Measurements from ENCODE around the gene AGT.

DNA sequence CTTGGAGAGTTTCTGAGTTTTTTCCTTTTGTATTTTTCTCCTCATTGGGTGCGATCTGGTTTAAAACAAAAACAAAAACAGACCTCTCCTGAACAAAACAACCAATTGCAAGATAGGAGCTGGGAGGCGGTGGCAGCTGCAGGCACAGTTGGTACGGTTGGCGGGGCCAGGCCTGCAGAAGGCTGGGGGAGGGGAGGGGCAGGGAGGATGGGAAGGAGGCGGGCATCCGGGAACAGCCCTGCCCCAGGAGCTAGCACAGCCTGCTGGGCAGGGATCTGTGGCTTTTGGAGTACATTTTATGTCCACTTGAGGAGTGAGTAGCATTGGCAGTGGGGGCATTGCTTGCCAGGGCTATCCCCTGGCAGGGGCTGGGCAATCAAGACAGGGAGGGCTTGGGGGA, 38.5 kb upstream of the AGT start:
- TF ChIP-seq, protein P1, sequence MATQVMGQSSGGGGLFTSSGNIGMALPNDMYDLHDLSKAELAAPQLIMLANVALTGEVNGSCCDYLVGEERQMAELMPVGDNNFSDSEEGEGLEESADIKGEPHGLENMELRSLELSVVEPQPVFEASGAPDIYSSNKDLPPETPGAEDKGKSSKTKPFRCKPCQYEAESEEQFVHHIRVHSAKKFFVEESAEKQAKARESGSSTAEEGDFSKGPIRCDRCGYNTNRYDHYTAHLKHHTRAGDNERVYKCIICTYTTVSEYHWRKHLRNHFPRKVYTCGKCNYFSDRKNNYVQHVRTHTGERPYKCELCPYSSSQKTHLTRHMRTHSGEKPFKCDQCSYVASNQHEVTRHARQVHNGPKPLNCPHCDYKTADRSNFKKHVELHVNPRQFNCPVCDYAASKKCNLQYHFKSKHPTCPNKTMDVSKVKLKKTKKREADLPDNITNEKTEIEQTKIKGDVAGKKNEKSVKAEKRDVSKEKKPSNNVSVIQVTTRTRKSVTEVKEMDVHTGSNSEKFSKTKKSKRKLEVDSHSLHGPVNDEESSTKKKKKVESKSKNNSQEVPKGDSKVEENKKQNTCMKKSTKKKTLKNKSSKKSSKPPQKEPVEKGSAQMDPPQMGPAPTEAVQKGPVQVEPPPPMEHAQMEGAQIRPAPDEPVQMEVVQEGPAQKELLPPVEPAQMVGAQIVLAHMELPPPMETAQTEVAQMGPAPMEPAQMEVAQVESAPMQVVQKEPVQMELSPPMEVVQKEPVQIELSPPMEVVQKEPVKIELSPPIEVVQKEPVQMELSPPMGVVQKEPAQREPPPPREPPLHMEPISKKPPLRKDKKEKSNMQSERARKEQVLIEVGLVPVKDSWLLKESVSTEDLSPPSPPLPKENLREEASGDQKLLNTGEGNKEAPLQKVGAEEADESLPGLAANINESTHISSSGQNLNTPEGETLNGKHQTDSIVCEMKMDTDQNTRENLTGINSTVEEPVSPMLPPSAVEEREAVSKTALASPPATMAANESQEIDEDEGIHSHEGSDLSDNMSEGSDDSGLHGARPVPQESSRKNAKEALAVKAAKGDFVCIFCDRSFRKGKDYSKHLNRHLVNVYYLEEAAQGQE (IDR thresholded peaks at IDR 0.05; ENCODE audit: insufficient replicate concordance, low read depth), result no peak
- TF ChIP-seq, protein P2, sequence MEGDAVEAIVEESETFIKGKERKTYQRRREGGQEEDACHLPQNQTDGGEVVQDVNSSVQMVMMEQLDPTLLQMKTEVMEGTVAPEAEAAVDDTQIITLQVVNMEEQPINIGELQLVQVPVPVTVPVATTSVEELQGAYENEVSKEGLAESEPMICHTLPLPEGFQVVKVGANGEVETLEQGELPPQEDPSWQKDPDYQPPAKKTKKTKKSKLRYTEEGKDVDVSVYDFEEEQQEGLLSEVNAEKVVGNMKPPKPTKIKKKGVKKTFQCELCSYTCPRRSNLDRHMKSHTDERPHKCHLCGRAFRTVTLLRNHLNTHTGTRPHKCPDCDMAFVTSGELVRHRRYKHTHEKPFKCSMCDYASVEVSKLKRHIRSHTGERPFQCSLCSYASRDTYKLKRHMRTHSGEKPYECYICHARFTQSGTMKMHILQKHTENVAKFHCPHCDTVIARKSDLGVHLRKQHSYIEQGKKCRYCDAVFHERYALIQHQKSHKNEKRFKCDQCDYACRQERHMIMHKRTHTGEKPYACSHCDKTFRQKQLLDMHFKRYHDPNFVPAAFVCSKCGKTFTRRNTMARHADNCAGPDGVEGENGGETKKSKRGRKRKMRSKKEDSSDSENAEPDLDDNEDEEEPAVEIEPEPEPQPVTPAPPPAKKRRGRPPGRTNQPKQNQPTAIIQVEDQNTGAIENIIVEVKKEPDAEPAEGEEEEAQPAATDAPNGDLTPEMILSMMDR (IDR thresholded peaks at IDR 0.05; ENCODE audit: insufficient read depth, low read length), result no peak

All from HL-60 (cell line).